PFSK-1 (cell line): ENCODE measurements around the gene RIMS4.

ENCODE experiments used
- FOXP2 ChIP-seq: optimal IDR thresholded peaks from 2 replicates; pipeline ENCODE3; 2011; ENCODE audit warnings: borderline replicate concordance, control low read depth, inconsistent platforms; ENCODE audit not compliant: insufficient read depth; ENCODE audit errors: extremely low read length, extremely low read depth
- POLR2AphosphoS5 ChIP-seq: IDR thresholded peaks from 2 replicates; pipeline ENCODE4 v1.6.1; 2012; ENCODE audit warnings: low read depth, mild to moderate bottlenecking, control low read depth, low read length, moderate library complexity
- SIN3A ChIP-seq: IDR thresholded peaks from 2 replicates; pipeline ENCODE4 v1.6.1; 2012; ENCODE audit warnings: mild to moderate bottlenecking, low read length, moderate library complexity, borderline replicate concordance; ENCODE audit not compliant: insufficient read depth
- TAF1 ChIP-seq: IDR thresholded peaks from 2 replicates; pipeline ENCODE4 v1.6.1; 2012; ENCODE audit warnings: low read length, control low read depth, borderline replicate concordance; ENCODE audit not compliant: insufficient read depth

GRCh38 chr20:44732327-44732726, 78.0 kb downstream of the RIMS4 start:
- TF ChIP-seq POLR2AphosphoS5 (no peak), TAF1 (no peak), SIN3A (no peak), FOXP2 (no peak)
